SK-N-SH (cell line): ENCODE measurements around the gene PABPN1L.

Source experiments
- CTCF ChIP-seq: fragments of 200-600 bp; sonication (generic); IDR thresholded peaks from 2 replicates; pipeline ENCODE4 v1.6.1; 2017; ENCODE audit warnings: antibody characterized with exemption, mild to moderate bottlenecking, moderate library complexity
- ELF1 ChIP-seq: IDR thresholded peaks from 2 replicates; pipeline ENCODE4 v1.4.0; 2012
- MXI1 ChIP-seq: IDR thresholded peaks from 2 replicates; pipeline ENCODE4 v1.6.1; 2012; ENCODE audit warnings: mild to moderate bottlenecking, low read depth, low read length, improper control_type of control experiment
- NFIC ChIP-seq: IDR thresholded peaks from 2 replicates; pipeline ENCODE4 v1.4.0; 2012; ENCODE audit warnings: borderline replicate concordance
- NRF1 ChIP-seq: IDR thresholded peaks from 2 replicates; pipeline ENCODE4 v1.6.1; 2012; ENCODE audit warnings: low read depth, mild to moderate bottlenecking, low read length
- POLR2AphosphoS5 ChIP-seq: IDR thresholded peaks from 2 replicates; pipeline ENCODE4 v1.6.1; 2012; ENCODE audit warnings: low read depth, low read length
- RAD21 ChIP-seq: IDR thresholded peaks from 2 replicates; pipeline ENCODE4 v1.6.1; 2012; ENCODE audit warnings: mild to moderate bottlenecking, low read length
- RFX5 ChIP-seq: IDR thresholded peaks from 2 replicates; pipeline ENCODE4 v1.6.1; 2012; ENCODE audit warnings: mild to moderate bottlenecking, improper control_type of control experiment, low read length
- SIN3A ChIP-seq: IDR thresholded peaks from 2 replicates; pipeline ENCODE4 v1.6.1; 2012; ENCODE audit warnings: low read depth, mild to moderate bottlenecking, low read length, moderate library complexity, borderline replicate concordance
- SMC3 ChIP-seq: IDR thresholded peaks from 2 replicates; pipeline ENCODE4 v1.6.1; 2012; ENCODE audit warnings: low read depth, low read length, improper control_type of control experiment

- TF ChIP-seq CTCF (no peak), SMC3 (no peak), SIN3A (no peak), NRF1 (no peak), RFX5 (no peak), ELF1 (no peak), POLR2AphosphoS5 (no peak), RAD21 (no peak), MXI1 (no peak), NFIC (no peak)
Measured at GRCh38 chr16:88859381-88860091, 6.9 kb downstream of the PABPN1L start.
